ENCODE measurements around the gene VMAC. TPM values are rescaled to one million over a fixed set of nuclear protein-coding genes. Genes with fewer than 3 reads are reported as not detected.

Gene VMAC
- total and polyA plus RNA-seq, 2 of the 13 experiments (the other 11 are each of a cell fraction or from before 2014, with no cell fraction given) = 2.4 TPM

DNA sequence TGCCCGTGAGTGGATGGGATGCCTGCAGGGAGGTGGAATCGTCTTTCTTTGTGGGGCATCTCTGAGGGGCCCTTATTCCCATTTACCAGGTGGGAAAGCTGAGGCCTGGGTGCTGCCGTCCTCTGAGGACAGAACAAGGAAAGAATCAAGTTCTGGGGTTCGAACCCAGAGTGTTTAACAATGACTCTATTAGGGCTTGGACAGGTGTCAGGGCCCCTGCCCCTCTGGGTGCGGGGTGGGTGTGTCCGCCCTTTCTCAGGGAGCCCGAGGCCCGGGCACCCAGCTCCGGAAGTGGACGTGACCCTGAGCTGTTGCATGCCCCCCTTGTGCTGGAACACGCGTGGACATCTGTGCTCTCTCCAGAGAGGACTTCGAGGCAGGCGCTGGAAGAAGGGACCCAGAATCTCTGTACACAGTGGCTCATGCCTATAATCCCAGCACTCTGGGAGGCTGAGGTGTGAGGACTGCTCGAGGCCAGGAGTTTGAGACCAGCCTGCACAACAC is 11.8 kb upstream of the VMAC start (continued):
- TF ChIP-seq ZMYM3 (CRISPR knock-in tag; IDR thresholded peaks at IDR 0.05) = peak; percentile 43; the same call in 1 of the 2 replicates
- TF ChIP-seq, protein P1, sequence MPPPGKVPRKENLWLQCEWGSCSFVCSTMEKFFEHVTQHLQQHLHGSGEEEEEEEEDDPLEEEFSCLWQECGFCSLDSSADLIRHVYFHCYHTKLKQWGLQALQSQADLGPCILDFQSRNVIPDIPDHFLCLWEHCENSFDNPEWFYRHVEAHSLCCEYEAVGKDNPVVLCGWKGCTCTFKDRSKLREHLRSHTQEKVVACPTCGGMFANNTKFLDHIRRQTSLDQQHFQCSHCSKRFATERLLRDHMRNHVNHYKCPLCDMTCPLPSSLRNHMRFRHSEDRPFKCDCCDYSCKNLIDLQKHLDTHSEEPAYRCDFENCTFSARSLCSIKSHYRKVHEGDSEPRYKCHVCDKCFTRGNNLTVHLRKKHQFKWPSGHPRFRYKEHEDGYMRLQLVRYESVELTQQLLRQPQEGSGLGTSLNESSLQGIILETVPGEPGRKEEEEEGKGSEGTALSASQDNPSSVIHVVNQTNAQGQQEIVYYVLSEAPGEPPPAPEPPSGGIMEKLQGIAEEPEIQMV (CRISPR knock-in tag; IDR thresholded peaks at IDR 0.05; ENCODE audit: low read depth) = no peak
- peak; percentile 4 for TF ChIP-seq HNRNPLL (IDR thresholded peaks at IDR 0.05; ENCODE audit: low read depth, low read length, poor library complexity, severe bottlenecking)
- TF ChIP-seq, protein P2, sequence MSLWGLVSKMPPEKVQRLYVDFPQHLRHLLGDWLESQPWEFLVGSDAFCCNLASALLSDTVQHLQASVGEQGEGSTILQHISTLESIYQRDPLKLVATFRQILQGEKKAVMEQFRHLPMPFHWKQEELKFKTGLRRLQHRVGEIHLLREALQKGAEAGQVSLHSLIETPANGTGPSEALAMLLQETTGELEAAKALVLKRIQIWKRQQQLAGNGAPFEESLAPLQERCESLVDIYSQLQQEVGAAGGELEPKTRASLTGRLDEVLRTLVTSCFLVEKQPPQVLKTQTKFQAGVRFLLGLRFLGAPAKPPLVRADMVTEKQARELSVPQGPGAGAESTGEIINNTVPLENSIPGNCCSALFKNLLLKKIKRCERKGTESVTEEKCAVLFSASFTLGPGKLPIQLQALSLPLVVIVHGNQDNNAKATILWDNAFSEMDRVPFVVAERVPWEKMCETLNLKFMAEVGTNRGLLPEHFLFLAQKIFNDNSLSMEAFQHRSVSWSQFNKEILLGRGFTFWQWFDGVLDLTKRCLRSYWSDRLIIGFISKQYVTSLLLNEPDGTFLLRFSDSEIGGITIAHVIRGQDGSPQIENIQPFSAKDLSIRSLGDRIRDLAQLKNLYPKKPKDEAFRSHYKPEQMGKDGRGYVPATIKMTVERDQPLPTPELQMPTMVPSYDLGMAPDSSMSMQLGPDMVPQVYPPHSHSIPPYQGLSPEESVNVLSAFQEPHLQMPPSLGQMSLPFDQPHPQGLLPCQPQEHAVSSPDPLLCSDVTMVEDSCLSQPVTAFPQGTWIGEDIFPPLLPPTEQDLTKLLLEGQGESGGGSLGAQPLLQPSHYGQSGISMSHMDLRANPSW (CRISPR knock-in tag; IDR thresholded peaks at IDR 0.05; ENCODE audit: borderline replicate concordance) = no peak
- TF ChIP-seq, protein P3, sequence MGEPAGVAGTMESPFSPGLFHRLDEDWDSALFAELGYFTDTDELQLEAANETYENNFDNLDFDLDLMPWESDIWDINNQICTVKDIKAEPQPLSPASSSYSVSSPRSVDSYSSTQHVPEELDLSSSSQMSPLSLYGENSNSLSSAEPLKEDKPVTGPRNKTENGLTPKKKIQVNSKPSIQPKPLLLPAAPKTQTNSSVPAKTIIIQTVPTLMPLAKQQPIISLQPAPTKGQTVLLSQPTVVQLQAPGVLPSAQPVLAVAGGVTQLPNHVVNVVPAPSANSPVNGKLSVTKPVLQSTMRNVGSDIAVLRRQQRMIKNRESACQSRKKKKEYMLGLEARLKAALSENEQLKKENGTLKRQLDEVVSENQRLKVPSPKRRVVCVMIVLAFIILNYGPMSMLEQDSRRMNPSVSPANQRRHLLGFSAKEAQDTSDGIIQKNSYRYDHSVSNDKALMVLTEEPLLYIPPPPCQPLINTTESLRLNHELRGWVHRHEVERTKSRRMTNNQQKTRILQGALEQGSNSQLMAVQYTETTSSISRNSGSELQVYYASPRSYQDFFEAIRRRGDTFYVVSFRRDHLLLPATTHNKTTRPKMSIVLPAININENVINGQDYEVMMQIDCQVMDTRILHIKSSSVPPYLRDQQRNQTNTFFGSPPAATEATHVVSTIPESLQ (CRISPR knock-in tag; conservative IDR thresholded peaks at IDR 0.05) = 0 out of 2 replicates have a peak, but pooled peaks have one; percentile 69
- TF ChIP-seq, protein P4, sequence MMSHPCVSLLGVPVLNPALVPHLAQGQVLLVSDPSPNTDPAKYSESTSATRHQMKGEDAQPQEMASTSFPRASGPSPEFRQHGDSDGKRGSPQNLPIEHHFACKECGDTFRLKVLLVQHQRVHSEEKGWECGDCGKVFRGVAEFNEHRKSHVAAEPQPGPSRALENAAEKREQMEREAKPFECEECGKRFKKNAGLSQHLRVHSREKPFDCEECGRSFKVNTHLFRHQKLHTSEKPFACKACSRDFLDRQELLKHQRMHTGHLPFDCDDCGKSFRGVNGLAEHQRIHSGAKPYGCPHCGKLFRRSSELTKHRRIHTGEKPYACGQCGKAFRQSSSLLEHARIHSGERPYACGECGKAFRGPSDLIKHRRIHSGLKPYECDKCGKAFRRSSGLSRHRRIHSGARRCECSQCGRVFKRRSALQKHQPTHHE (CRISPR knock-in tag; IDR thresholded peaks at IDR 0.05; ENCODE audit: borderline replicate concordance) = no peak
- TF ChIP-seq MEIS2 (CRISPR knock-in tag; IDR thresholded peaks at IDR 0.05) = no peak
- TF ChIP-seq ZNF781 (CRISPR knock-in tag; IDR thresholded peaks at IDR 0.05; ENCODE audit: borderline replicate concordance, not compliant biosample characterization) = no peak
- no peak for TF ChIP-seq MTA1 (CRISPR knock-in tag; IDR thresholded peaks at IDR 0.05; ENCODE audit: borderline replicate concordance)
- no peak for TF ChIP-seq ZNF737 (CRISPR knock-in tag; IDR thresholded peaks at IDR 0.05; ENCODE audit: borderline replicate concordance)
- no peak for TF ChIP-seq ZSCAN25 (CRISPR knock-in tag; IDR thresholded peaks at IDR 0.05)
- 0 out of 2 replicates have a peak, but pooled peaks have one; percentile 15 for TF ChIP-seq UBTF (CRISPR knock-in tag; IDR thresholded peaks at IDR 0.05)
- peak; percentile 51; the same call in 1 of the 2 replicates for TF ChIP-seq POLR2G (IDR thresholded peaks at IDR 0.05; ENCODE audit: low read depth, low read length)
- no peak for TF ChIP-seq CREM (IDR thresholded peaks at IDR 0.05)
- no peak for TF ChIP-seq CREM (CRISPR knock-in tag; IDR thresholded peaks at IDR 0.05)
- 0 out of 2 replicates have a peak, but pooled peaks have one; percentile 8 for TF ChIP-seq KMT2B (CRISPR knock-in tag; IDR thresholded peaks at IDR 0.05)
- TF ChIP-seq ZNF101 (CRISPR knock-in tag; IDR thresholded peaks at IDR 0.05; ENCODE audit: borderline replicate concordance, low read depth) = no peak
- TF ChIP-seq ZBTB25 (CRISPR knock-in tag; IDR thresholded peaks at IDR 0.05) = 0 out of 2 replicates have a peak, but pooled peaks have one; percentile 5
